ENCODE results near the gene SATB2.
A peak's percentile ranks its signal among the peaks of the same experiment; 100 is the strongest.

Gene SATB2

DNA sequence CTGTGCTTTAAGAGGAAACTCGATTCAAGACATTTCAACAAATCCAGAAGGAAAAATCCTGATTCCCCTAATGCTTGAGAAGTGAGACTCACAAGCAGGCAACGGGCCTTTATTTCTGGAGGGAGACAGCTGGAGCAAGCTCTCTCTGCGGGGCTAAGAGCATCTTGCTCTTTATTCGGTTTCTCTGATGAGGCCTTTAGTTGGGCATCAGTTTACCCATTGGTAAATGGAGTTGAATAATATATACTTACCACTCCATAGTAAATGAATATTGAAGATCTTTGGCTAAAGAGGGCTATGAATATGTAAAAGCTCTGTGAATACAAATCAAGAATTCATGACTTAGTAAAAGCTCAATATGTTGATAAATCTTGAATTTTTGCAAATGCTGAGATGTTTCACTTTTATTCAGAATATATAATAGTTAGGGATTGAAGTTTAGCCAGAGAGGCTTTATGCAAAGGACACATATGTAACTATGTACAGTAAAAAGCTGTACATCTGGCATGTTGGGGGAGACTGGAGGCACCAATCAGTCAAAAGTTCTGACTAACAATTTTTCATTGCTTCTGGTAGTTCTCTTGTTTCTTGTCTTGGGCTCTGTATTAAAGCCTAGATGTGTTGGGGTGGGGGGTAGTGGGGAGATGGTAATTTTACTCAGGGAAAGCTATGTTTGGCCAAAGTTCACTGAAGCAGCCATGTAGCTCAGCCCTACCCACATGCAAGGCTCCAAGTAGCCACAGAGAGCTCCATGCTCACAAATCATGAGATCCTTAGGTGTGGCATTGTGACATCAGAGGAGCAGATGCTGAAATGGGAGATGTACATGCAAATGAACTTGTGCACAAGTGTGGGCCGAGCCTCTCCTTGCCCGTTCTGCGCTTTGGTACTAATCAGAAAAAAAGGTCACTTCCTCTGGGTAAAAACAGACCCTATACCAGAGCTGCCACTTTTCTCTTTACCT lies 200.2 kb downstream of the SATB2 start:
- DNase-seq (ENCODE audit: low read depth in 2 of 2), result no peak

DNA sequence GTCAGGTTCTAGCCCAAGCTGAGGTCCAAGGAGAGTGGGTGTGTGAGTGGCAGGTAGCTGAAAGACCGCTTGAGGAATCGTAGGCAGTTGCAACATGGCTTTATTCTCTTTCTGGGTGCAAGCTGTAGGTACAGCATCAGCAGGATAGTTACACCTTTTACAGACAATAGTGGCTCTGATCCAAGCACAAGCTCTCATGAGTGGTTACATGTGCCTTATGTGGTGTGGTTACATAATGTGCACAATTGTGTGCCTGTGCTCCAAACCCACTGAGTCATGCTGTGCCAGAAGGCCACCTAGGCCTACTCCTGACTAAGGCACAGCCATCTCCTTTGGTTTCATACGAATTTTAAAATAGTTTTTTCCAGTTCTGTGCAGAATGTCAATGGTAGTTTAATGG lies 227.6 kb downstream of the SATB2 start:
- no peak for DNase-seq (ENCODE audit: low read depth in 2 of 2)

DNA sequence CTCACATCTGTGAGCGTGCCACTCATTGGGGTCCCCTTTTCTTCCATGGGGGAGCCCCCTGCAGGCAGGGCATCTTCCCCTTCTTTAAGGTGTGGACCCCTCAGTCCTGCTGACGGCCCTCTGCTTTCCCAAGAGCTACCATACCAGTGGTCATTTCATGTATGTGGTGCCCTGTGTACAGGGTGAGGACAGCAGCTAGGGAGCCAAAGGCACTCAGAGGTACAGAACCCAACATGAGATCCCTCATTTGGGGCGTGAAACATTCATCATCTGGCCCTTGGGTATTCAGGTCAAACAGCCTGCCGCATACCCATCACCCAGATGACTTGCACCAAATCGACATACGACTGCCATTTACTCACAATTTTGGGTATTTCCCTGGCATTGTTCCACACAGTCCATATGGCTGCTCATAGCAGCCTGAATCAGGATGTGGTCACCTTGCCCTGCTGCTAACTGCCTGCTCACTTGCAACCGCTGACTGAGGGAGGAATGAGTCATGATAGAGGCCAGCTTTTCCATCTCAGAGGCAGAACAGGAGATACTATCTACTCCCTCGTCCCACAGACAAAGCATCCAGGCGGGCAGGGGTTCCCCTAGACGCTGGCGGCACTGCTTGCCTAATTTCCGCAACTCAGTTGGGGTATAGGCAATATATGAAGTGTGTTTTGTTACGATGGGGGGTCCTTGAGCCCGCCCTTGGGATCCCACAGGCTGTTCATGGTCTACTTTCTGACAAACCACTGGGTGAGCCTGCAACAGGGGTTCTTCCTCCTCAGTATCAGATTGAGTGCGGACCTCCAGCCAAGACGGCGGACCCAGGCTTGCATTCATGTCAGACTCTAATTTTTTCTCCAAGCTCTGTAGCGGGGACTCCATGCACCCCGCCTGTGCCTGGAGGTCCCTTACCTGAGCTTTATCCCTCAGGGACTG lies 228.6 kb downstream of the SATB2 start:
- DNase-seq (ENCODE audit: low read depth in 2 of 2), result peak; percentile 81 to 83

DNA sequence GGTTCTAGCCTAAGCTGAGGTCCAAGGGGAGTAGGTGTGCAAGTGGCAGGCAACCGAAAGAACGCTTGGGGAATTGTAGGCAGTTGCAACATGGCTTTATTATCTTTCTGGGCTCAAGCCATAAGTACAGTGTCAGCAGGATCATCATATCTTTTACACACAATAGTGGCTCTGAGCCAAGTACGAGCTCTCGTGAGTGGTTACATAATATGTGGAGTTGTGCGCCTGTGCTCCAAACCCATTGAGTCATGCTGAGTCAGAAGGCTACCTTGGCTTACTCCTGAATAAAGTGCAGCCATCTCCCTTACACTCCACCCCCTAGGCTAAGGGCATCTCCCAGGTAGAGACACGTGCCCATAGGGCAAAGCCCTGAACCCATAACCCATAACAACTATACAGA lies 233.9 kb downstream of the SATB2 start:
- DNase-seq (ENCODE audit: low read depth in 2 of 2), result no peak

DNA sequence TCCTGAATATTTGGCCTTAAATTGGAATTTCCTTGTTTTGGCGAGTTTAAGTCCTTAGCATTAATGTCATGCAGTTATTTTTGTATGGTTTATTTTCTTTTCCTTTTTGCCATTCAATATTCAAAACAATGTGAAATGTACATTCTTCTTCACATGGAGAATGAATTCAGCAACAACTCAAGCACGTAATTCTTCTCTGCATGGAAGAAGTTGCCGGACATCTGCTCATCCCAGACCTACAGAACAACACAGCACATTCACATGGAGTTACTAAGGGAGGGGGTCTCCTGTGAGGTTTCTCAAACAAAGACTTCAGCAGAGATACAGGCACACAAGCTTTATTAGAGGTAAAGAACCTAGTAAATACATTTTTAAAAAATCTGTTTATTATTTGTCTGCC lies 236.8 kb downstream of the SATB2 start:
- DNase-seq (ENCODE audit: low read depth in 2 of 2), result no peak

DNA sequence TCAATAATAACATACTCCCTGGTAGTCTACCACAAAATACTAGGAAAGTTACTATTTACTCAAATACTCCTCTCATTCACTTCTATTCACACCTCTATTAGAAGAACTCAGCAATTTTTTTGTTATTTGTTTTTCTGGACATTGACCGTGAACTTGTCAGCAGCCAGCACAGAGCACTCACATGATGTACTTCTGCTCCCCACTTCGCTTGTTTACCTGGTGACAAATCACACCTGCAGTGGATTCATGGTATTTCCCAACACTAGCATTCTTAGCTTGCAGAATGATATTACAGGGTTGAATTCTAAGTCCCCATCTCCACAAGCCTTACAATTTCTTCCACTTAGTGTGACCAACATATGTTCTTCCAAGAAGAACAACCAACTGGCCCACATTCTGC lies 238.2 kb downstream of the SATB2 start:
- DNase-seq (ENCODE audit: low read depth in 2 of 2), result no peak
